Spleen (tissue), 11 donors: Measurements from ENCODE around the gene NEK9. TPM values are rescaled to one million over a fixed set of nuclear protein-coding genes. Genes with fewer than 3 reads are reported as not detected.

Source experiments
- DNase-seq: peaks from one replicate; pipeline ENCODE4 v3.0.0-alpha.2; 2020
- H3K27ac ChIP-seq, 8 donors: fragments of 200-600 bp; sonication (generic) in 7 of 8; 1 replicate in 4 of 8; 2 replicates in 4 of 8; pipeline versions ENCODE4 v1.5.0 to v1.8.0; 2016 to 2021; ENCODE audit warnings: inconsistent platforms in 4 of 8, mild to moderate bottlenecking in 4 of 8, moderate library complexity in 1 of 8
- H3K27me3 ChIP-seq, 7 donors: fragments of 200-600 bp; sonication (generic) in 6 of 7; replicated peaks in 1 of 7; 1 replicate in 4 of 7; 2 replicates in 3 of 7; pipeline versions ENCODE4 v1.5.0 to v1.8.0; 2016 to 2021; ENCODE audit warnings: inconsistent platforms in 3 of 7, mild to moderate bottlenecking in 1 of 7
- H3K36me3 ChIP-seq, 6 donors: fragments of 200-600 bp; sonication (generic) in 5 of 6; 1 replicate in 4 of 6; 2 replicates in 2 of 6; pipeline versions ENCODE4 v1.5.0 to v1.8.0; 2016 to 2021; ENCODE audit warnings: inconsistent platforms in 2 of 6
- H3K4me1 ChIP-seq, 6 donors: fragments of 200-600 bp; sonication (generic) in 5 of 6; 1 replicate in 3 of 6; 2 replicates in 3 of 6; pipeline versions ENCODE4 v1.5.0 to v1.8.0; 2016 to 2021; ENCODE audit warnings: inconsistent platforms in 3 of 6
- H3K4me3 ChIP-seq, 8 donors: fragments of 200-600 bp; sonication (generic) in 7 of 8; 1 replicate in 4 of 8; 2 replicates in 4 of 8; pipeline versions ENCODE4 v1.5.0 to v1.8.0; 2016 to 2021; ENCODE audit warnings: inconsistent platforms in 4 of 8, mild to moderate bottlenecking in 4 of 8, moderate library complexity in 2 of 8
- H3K9me3 ChIP-seq, 8 donors: fragments of 200-600 bp; sonication (generic) in 7 of 8; 1 replicate in 4 of 8; 2 replicates in 4 of 8; pipeline versions ENCODE4 v1.5.0 to v1.8.0; 2016 to 2021; ENCODE audit warnings: inconsistent platforms in 4 of 8
- CTCF ChIP-seq, 11 experiments: fragments of 200-600 bp in 7 of 11; fragments of 450-650 bp in 4 of 11; sonication (generic) in 4 of 11; IDR thresholded peaks in 8 of 11; conservative IDR thresholded peaks in 3 of 11; 1 replicate in 7 of 11; 2 replicates in 4 of 11; pipeline versions ENCODE4 v1.4.0 to v1.8.0; 2016 to 2021; ENCODE audit warnings: antibody characterized with exemption in 11 of 11, inconsistent platforms in 4 of 11, mild to moderate bottlenecking in 1 of 11
- POLR2A ChIP-seq, 3 donors: fragments of 450-650 bp; IDR thresholded peaks; one replicate each; pipeline ENCODE4 v1.5.1; 2017; ENCODE audit warnings: antibody characterized with exemption in 3 of 3, mild to moderate bottlenecking in 1 of 3
- POLR2AphosphoS5 ChIP-seq, 3 donors: sonication (generic); formaldehyde crosslinking; IDR thresholded peaks; one replicate each; pipeline ENCODE4 v1.5.1; 2017; ENCODE audit warnings: antibody characterized with exemption in 3 of 3
- WGBS, 5 donors: extraction: QIAGEN DNeasy Blood & Tissue Kit in 3 of 5; methylation state at CpG; one replicate each; pipeline versions ENCODE4 v1.1.5 to v1.1.7; 2013 to 2018; 5-methylcytosine and 5-hydroxymethylcytosine counted together
- intact Hi-C: fragments of 100-400 bp; cut with DNase I; formaldehyde crosslinking; loops from one replicate; pipeline ENCODE4 v1.15.0; 2023; ENCODE audit warnings: low total_unique reads
- polyA plus RNA-seq, 3 donors: library from polyadenylated mRNA; stranded (reverse); fragments of 200-250 nt; gene quantifications; one replicate each; pipeline ENCODE4 v1.2.1, GENCODE V29; 2013
- total RNA-seq, 7 donors: library from RNA; depleted of rRNA in 3 of 7; stranded (reverse); fragments of >200 nt in 3 of 7; fragmentation: NEBNext Ultra II Directional in 4 of 7; extraction: Animal tissue kit (Norgen Biotek cat#: 25700) in 4 of 7; gene quantifications; one replicate each; pipeline versions ENCODE4 v1.1.0 to v1.2.1, GENCODE V29; 2016 to 2021
- donor health status: healthy with polysubstance abuse.
- donor health status: DM: no; HTN: no; CAD: no; lungs with moderate emphysema.
- donor health status: DM: no; HTN: no; CAD: no.
- donor health status: Bipolar disorder and iron deficiency.
- donor health status: healthy.
- donor health status: DM: no; HTN: no; CAD: no.
- donor health status: DM: yes; HTN: yes; CAD: no.

The NEK9 gene
- total and polyA plus RNA-seq, 10 donors = 31.7 to 102 (median 72.0) TPM

GRCh38 chr14:75095690-75096089 is 31.2 kb downstream of the NEK9 start:
- Histone ChIP-seq H3K4me3 (no peak overlapping the region), H3K27me3 (no peaks in the 10 kb centered on the region), H3K4me1 (peaks cover 0 to 5% (median 0%) of the 10 kb centered on the region in 6 donors), H3K27ac (no peak overlapping the region), H3K36me3 (peaks cover 7 to 100% (median 90%) of the 10 kb centered on the region in 6 donors), H3K9me3 (no peaks in the 10 kb centered on the region)
- intact Hi-C loops = no loop called here
- 80 to 89% (median 85%) methylated on average over 4 of the region's 4 CpGs for WGBS, 5 donors
- TF ChIP-seq CTCF (IDR thresholded peaks at IDR 0.05 in 8 of 11, conservative IDR thresholded peaks at IDR 0.05 in 3 of 11) = no peak
- TF ChIP-seq POLR2AphosphoS5 (IDR thresholded peaks at IDR 0.05) = no peak
- TF ChIP-seq POLR2A (IDR thresholded peaks at IDR 0.05) = no peak
- no peak for DNase-seq

GRCh38 chr14:75094896-75095295 is 32.0 kb downstream of the NEK9 start:
- Histone ChIP-seq H3K27ac (no peak overlapping the region), H3K9me3 (no peaks in the 10 kb centered on the region), H3K27me3 (no peaks in the 10 kb centered on the region), H3K36me3 (peaks cover 7 to 100% (median 91%) of the 10 kb centered on the region in 6 donors), H3K4me3 (no peak overlapping the region), H3K4me1 (peaks cover 0 to 5% (median 0%) of the 10 kb centered on the region in 6 donors)
- WGBS, 5 donors = 92 to 98% (median 96%) methylated on average over 3 of the region's 3 CpGs
- TF ChIP-seq POLR2A (IDR thresholded peaks at IDR 0.05) (no peak), POLR2AphosphoS5 (IDR thresholded peaks at IDR 0.05) (no peak), CTCF (IDR thresholded peaks at IDR 0.05 in 8 of 11, conservative IDR thresholded peaks at IDR 0.05 in 3 of 11) (no peak)
- intact Hi-C loops = no loop called here
- DNase-seq = no peak

- intact Hi-C loops = no loop called here
- no peak for DNase-seq
- Histone ChIP-seq H3K27ac (no peak overlapping the region), H3K27me3 (no peaks in the 10 kb centered on the region), H3K36me3 (peaks cover 3 to 100% (median 87%) of the 10 kb centered on the region in 6 donors), H3K4me3 (no peak overlapping the region), H3K4me1 (peaks cover 0 to 5% (median 0%) of the 10 kb centered on the region in 6 donors), H3K9me3 (no peaks in the 10 kb centered on the region)
- TF ChIP-seq POLR2A (IDR thresholded peaks at IDR 0.05) (no peak), CTCF (IDR thresholded peaks at IDR 0.05 in 8 of 11, conservative IDR thresholded peaks at IDR 0.05 in 3 of 11) (no peak), POLR2AphosphoS5 (IDR thresholded peaks at IDR 0.05) (no peak)
- WGBS, 5 donors = 89 to 99% (median 95%) methylated on average over 2 of the region's 2 CpGs
These were observed 34.1 kb downstream of the NEK9 start for GRCh38 chr14:75092698-75093097.

- peaks cover 0 to 5% (median 0%) of the 10 kb centered on the region in 6 donors for H3K4me1 ChIP-seq
- 90 to 95% (median 94%) methylated on average over 8 of the region's 8 CpGs for WGBS, 5 donors
- no peaks in the 10 kb centered on the region for H3K9me3 ChIP-seq
- intact Hi-C loops = no loop called here
- peaks cover 3 to 100% (median 88%) of the 10 kb centered on the region in 6 donors for H3K36me3 ChIP-seq
- no peaks in the 10 kb centered on the region for H3K27me3 ChIP-seq
- DNase-seq = no peak
- TF ChIP-seq POLR2A (IDR thresholded peaks at IDR 0.05) (no peak), POLR2AphosphoS5 (IDR thresholded peaks at IDR 0.05) (no peak), CTCF (IDR thresholded peaks at IDR 0.05 in 8 of 11, conservative IDR thresholded peaks at IDR 0.05 in 3 of 11) (no peak)
- H3K27ac ChIP-seq = no peak overlapping the region
- no peak overlapping the region for H3K4me3 ChIP-seq
These were observed 35.6 kb downstream of the NEK9 start for GRCh38 chr14:75091251-75091650.
